Osteocyte (in vitro differentiated cells): ENCODE measurements around the gene ITGA11. TPM values are rescaled to one million over a fixed set of nuclear protein-coding genes. Genes with fewer than 3 reads are reported as not detected.

ENCODE experiments used
- DNase-seq: peaks from one replicate; pipeline ENCODE4 v3.0.0; 2021; ENCODE audit warnings: mixed read lengths; ENCODE audit not compliant: unreplicated experiment; ENCODE audit errors: extremely low spot score
- H3K27ac Mint-ChIP-seq: one replicate; pipeline ENCODE4 v1.8.0; 2021; ENCODE audit warnings: mild to moderate bottlenecking, mixed read lengths; ENCODE audit not compliant: unreplicated experiment
- H3K27me3 Mint-ChIP-seq: one replicate; pipeline ENCODE4 v1.8.0; 2021; ENCODE audit warnings: mixed read lengths; ENCODE audit not compliant: unreplicated experiment
- H3K36me3 Mint-ChIP-seq: one replicate; pipeline ENCODE4 v1.8.0; 2021; ENCODE audit warnings: mixed read lengths; ENCODE audit not compliant: unreplicated experiment
- H3K4me1 Mint-ChIP-seq: one replicate; pipeline ENCODE4 v1.8.0; 2021; ENCODE audit warnings: mixed read lengths; ENCODE audit not compliant: unreplicated experiment
- H3K4me3 Mint-ChIP-seq: one replicate; pipeline ENCODE4 v1.8.0; 2021; ENCODE audit warnings: mild to moderate bottlenecking, moderate library complexity, mixed read lengths; ENCODE audit not compliant: unreplicated experiment
- H3K9me3 Mint-ChIP-seq: one replicate; pipeline ENCODE4 v1.8.0; 2021; ENCODE audit warnings: mixed read lengths; ENCODE audit not compliant: unreplicated experiment
- CTCF ChIP-seq: fragments of 200-600 bp; sonication (generic); IDR thresholded peaks from 2 replicates; pipeline ENCODE4 v1.5.0; 2021; ENCODE audit warnings: antibody characterized with exemption, mild to moderate bottlenecking, moderate library complexity
- total RNA-seq: library from RNA; stranded (reverse); gene quantifications from 2 replicates; pipeline ENCODE4 v1.2.1, GENCODE V29; 2021

The ITGA11 gene
- total RNA-seq, 1 donor from 2014 or later, result 1,149 TPM

DNA sequence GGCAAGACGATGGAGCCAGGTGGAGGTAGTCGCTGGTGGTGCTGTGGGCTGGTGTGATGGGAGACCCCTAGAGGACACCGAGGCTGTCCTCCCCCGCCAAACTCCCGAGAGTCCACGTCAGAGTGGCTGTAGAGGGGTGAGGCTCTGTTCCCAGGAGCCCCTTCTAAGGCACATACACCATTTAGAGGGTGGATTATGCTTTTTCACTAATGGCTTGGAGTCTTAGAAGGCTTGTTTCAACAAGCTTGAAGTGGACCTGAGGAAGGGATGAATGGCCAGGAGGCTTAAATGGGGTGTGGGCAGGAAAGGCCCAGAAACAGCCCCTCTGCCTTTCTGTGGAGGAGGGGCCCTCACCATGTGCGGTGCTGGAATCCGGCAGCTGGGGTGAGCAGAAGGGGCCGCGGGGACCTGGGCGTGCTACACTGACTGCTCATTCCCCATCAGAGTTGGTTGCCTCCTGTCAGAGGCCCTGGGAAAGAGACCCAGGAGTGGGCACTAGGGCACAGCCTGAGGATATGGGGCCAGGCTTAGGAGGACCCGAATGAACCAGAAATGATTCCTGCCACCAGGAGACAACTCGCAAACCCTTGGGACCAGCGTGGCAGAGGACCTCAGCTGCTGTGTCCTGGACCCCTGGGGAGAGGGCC is 88.3 kb downstream of the ITGA11 start:
- H3K36me3 Mint-ChIP-seq, result peaks cover 78% of the 10 kb centered on the region
- H3K27me3 Mint-ChIP-seq, result no peaks in the 10 kb centered on the region
- H3K9me3 Mint-ChIP-seq, result no peaks in the 10 kb centered on the region
- H3K4me3 Mint-ChIP-seq, result no peak overlapping the region
- TF ChIP-seq CTCF, result no peak
- peaks cover 77% of the 10 kb centered on the region for H3K4me1 Mint-ChIP-seq
- DNase-seq, result no peak
- H3K27ac Mint-ChIP-seq, result peak overlapping the region; percentile 100

DNA sequence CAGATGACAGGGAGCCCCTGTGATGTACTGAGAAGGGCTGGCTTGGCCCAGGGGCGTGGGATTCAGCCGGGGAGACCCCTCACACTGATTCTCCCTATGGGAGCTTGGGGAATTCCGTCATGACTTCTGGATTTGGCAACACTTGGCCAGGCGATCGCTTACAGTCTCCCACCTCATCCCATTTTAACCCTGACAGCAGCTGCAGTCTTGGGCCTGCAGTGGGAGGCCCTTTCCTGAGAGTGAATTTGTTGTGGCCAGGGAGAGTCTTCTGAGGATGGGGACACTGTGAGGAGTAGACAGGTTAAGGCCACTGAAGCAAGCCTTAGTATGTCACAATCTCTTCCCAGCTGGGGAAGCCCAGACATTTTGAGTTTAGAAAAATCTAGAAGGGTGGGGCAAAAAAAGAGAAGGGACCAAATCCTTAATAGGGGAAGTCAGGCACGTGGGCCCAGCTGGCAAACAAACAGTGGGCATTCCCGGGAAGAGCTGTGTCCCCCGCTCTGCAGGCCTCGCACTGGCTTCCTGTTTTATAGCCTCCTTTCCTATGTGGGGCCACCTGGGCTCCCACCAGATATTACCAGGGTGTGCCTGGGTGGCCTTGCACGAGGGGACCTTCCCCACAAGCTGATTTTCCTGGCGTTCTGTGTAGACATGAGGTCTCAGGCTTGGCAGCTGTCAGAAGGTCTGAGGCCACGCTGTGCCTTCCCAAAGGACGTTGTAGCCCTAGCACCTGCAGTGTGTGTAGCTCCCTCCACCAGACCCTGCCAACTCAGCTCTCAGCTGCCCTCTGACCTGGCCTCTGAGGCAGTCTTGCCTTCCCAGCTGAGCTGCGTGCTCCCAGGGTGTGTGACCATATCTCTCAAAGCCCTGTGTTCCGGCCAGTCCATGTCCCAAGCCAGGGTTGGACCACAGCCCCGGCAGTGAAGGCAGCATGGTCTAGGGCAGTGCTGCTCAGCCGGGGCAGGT is 89.9 kb downstream of the ITGA11 start:
- no peaks in the 10 kb centered on the region for H3K27me3 Mint-ChIP-seq
- H3K4me3 Mint-ChIP-seq, result no peak overlapping the region
- H3K36me3 Mint-ChIP-seq, result peaks cover 82% of the 10 kb centered on the region
- H3K27ac Mint-ChIP-seq, result peak overlapping the region; percentile 100
- DNase-seq, result no peak
- H3K4me1 Mint-ChIP-seq, result peaks cover 72% of the 10 kb centered on the region
- TF ChIP-seq CTCF, result no peak
- H3K9me3 Mint-ChIP-seq, result no peaks in the 10 kb centered on the region

DNA sequence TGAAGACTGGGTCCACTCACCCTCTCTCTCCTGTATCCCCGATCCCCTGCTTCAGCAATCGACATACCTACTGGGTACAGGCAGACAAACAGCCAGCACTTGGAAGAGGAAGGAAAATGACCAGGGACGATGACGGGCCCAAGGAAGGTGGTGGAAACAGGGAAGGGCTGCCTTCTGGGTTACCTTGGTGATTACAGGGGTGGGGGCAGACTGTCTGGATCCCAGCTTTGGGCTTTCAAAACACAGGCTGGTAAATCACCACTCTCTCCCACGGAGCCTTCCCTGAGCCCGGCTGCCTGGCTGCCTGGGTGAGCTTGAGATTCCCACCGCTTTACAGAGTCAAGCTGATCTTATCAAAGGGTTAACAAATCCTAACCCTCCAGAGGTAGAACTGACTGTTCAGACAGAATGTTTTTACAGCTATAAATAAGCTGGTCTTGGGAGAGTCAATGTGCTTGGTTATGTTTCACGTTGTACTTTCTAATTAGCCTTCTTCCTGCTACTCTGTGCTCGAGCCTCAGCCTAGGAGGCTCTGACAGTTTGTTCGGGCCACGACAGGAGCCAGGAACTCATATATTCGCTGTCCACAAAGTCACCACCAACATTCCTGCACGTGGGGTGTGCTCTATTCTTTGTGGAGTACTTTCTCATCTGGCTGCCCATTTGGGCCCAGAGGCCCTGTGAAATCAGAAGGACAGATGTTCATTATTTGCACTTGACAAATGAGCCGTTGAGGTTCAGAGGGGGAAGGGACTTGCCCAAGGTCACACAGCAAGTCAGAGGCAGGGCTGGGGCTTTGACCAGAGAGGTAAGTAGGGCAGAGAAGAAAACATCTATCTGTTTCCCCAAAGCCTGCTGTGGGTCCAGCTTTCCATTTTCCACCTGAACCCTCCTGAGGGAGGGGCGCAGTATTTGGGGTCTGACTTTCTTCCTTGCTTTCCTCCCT is 91.0 kb downstream of the ITGA11 start:
- Mint-ChIP-seq H3K4me3 (no peak overlapping the region), H3K9me3 (no peaks in the 10 kb centered on the region), H3K27ac (peak overlapping the region; percentile 100), H3K27me3 (no peaks in the 10 kb centered on the region), H3K4me1 (peaks cover 71% of the 10 kb centered on the region), H3K36me3 (peaks cover 76% of the 10 kb centered on the region)
- TF ChIP-seq CTCF, result no peak
- no peak for DNase-seq

GRCh38 chr15:68339481-68339880 is 92.5 kb downstream of the ITGA11 start:
- Mint-ChIP-seq H3K36me3 (peaks cover 69% of the 10 kb centered on the region), H3K27ac (peak overlapping the region; percentile 100), H3K4me1 (peaks cover 77% of the 10 kb centered on the region), H3K4me3 (no peak overlapping the region), H3K9me3 (no peaks in the 10 kb centered on the region), H3K27me3 (no peaks in the 10 kb centered on the region)
- no peak for TF ChIP-seq CTCF
- no peak for DNase-seq
